Keratinocyte (primary cell): ENCODE results near the gene OTOP2. TPM values are rescaled to one million over a fixed set of nuclear protein-coding genes. Genes with fewer than 3 reads are reported as not detected.

Experiments used
- DNase-seq: peaks from one replicate; pipeline ENCODE4 v3.0.0-alpha.2; 2011; ENCODE audit warnings: low read depth, missing footprints, low spot score
- FAIRE-seq: peaks from 2 replicates; lab custom pipeline; 2011; peaks lifted over from hg19 to GRCh38; lab: Jason Lieb, UNC
- H2AFZ ChIP-seq: 2 replicates; pipeline ENCODE4 v1.6.0; 2012; ENCODE audit warnings: low read length, control low read depth, inconsistent platforms; ENCODE audit not compliant: control insufficient read depth
- H3K27ac ChIP-seq: 2 replicates; pipeline ENCODE4 v1.5.1; 2011; ENCODE audit warnings: low read length; ENCODE audit not compliant: control insufficient read depth, insufficient read depth
- H3K27me3 ChIP-seq: 3 replicates; pipeline ENCODE4 v1.6.0; 2011; ENCODE audit warnings: low read length; ENCODE audit not compliant: control insufficient read depth, insufficient read depth; ENCODE audit errors: extremely low read depth
- H3K36me3 ChIP-seq, 2 experiments: 2 replicates in 1 of 2; 3 replicates in 1 of 2; pipeline ENCODE4 v1.5.1; 2011; ENCODE audit warnings: low read length in 2 of 2, mild to moderate bottlenecking in 1 of 2; ENCODE audit not compliant: control insufficient read depth in 2 of 2, insufficient read depth in 2 of 2; ENCODE audit errors: extremely low read depth in 1 of 2
- H3K4me1 ChIP-seq: 3 replicates; pipeline ENCODE4 v1.5.1; 2011; ENCODE audit warnings: low read length; ENCODE audit not compliant: control insufficient read depth, insufficient read depth; ENCODE audit errors: extremely low read depth
- H3K4me2 ChIP-seq: 3 replicates; pipeline ENCODE4 v1.6.0; 2011; ENCODE audit warnings: low read depth, low read length; ENCODE audit not compliant: control insufficient read depth, insufficient read depth; ENCODE audit errors: extremely low read depth
- H3K4me3 ChIP-seq, 3 experiments: fragments of 200-600 bp in 1 of 3; sonication (generic) in 1 of 3; 2 replicates in 2 of 3; 3 replicates in 1 of 3; pipeline ENCODE4 v1.5.1; 2011 to 2016; ENCODE audit warnings: low read length in 3 of 3, mild to moderate bottlenecking in 3 of 3, control low read depth in 2 of 3, inconsistent platforms in 1 of 3, low read depth in 1 of 3, mixed read lengths in 1 of 3, mixed run types in 1 of 3, moderate library complexity in 1 of 3; ENCODE audit not compliant: control insufficient read depth in 2 of 3, insufficient read depth in 2 of 3; ENCODE audit errors: extremely low read depth in 1 of 3
- H3K79me2 ChIP-seq: 2 replicates; pipeline ENCODE4 v1.6.0; 2012; ENCODE audit warnings: low read length; ENCODE audit not compliant: control insufficient read depth, insufficient read depth
- H3K9ac ChIP-seq: 3 replicates; pipeline ENCODE4 v1.6.0; 2011; ENCODE audit warnings: low read length; ENCODE audit not compliant: control insufficient read depth, insufficient read depth; ENCODE audit errors: extremely low read depth
- H3K9me1 ChIP-seq: 3 replicates; pipeline ENCODE4 v1.6.0; 2011; ENCODE audit warnings: low read length; ENCODE audit not compliant: control insufficient read depth, insufficient read depth; ENCODE audit errors: extremely low read depth
- H3K9me3 ChIP-seq: 2 replicates; pipeline ENCODE4 v1.5.1; 2012; ENCODE audit warnings: low read depth, low read length; ENCODE audit not compliant: control insufficient read depth
- H4K20me1 ChIP-seq: 3 replicates; pipeline ENCODE4 v1.6.0; 2011; ENCODE audit warnings: low read length; ENCODE audit not compliant: control insufficient read depth, insufficient read depth; ENCODE audit errors: extremely low read depth
- EZH2 ChIP-seq: IDR thresholded peaks from one replicate; pipeline ENCODE4 v1.6.1; 2012; ENCODE audit warnings: inconsistent platforms, mild to moderate bottlenecking, low read length, moderate library complexity
- dilution Hi-C: fragments of 300-500 bp; cut with MboI; formaldehyde crosslinking; loops from one replicate; pipeline ENCODE4 v1.7.0; 2020; ENCODE audit warnings: low sequenced_read_pairs; ENCODE audit not compliant: extremely low pct_ligation_motif_present
- polyA plus RNA-seq, 5 experiments: library from polyadenylated mRNA; depleted of rRNA in 3 of 5; stranded (reverse) in 3 of 5; stranded (forward) in 1 of 5; unstranded in 1 of 5; fragments of >200 nt; gene quantifications; 1 replicate in 1 of 5; 2 replicates in 3 of 5; 3 replicates in 1 of 5; pipeline versions ENCODE4 v1.2.1 to v1.2.3, GENCODE V29; 2011 to 2012; ENCODE audit warnings: missing spikeins in 2 of 5, low read depth in 1 of 5, low replicate concordance in 1 of 5
- TF ChIP-seq, protein P1 (sequence below), 3 experiments: IDR thresholded peaks in 1 of 3; conservative IDR thresholded peaks in 1 of 3; optimal IDR thresholded peaks in 1 of 3; 2 replicates in 2 of 3; 3 replicates in 1 of 3; pipeline versions ENCODE3 to v1.5.1; 2011; ENCODE audit warnings: low read length in 3 of 3, mild to moderate bottlenecking in 3 of 3, moderate library complexity in 2 of 3, control low read depth in 1 of 3, inconsistent platforms in 1 of 3; ENCODE audit not compliant: insufficient read depth in 2 of 3; ENCODE audit errors: extremely low read depth in 1 of 3

OTOP2 gene
- polyA plus RNA-seq, 1 donor (not counting 4 experiments of a cell fraction or from before 2014, with no cell fraction given), result not detected

- Histone ChIP-seq H3K4me3 (no peak overlapping the region), H3K4me2 (no peak overlapping the region), H3K9me1 (no peaks in the 10 kb centered on the region), H3K36me3 (no peaks in the 10 kb centered on the region), H3K27me3 (peaks cover 45% of the 10 kb centered on the region), H4K20me1 (no peaks in the 10 kb centered on the region), H3K79me2 (no peaks in the 10 kb centered on the region), H3K27ac (no peak overlapping the region), H3K9ac (no peak overlapping the region), H2AFZ (no peak overlapping the region), H3K9me3 (no peaks in the 10 kb centered on the region), H3K4me1 (no peaks in the 10 kb centered on the region)
- no peak for FAIRE-seq
- DNase-seq, result no peak
- no peak for TF ChIP-seq EZH2
- TF ChIP-seq, protein P1, sequence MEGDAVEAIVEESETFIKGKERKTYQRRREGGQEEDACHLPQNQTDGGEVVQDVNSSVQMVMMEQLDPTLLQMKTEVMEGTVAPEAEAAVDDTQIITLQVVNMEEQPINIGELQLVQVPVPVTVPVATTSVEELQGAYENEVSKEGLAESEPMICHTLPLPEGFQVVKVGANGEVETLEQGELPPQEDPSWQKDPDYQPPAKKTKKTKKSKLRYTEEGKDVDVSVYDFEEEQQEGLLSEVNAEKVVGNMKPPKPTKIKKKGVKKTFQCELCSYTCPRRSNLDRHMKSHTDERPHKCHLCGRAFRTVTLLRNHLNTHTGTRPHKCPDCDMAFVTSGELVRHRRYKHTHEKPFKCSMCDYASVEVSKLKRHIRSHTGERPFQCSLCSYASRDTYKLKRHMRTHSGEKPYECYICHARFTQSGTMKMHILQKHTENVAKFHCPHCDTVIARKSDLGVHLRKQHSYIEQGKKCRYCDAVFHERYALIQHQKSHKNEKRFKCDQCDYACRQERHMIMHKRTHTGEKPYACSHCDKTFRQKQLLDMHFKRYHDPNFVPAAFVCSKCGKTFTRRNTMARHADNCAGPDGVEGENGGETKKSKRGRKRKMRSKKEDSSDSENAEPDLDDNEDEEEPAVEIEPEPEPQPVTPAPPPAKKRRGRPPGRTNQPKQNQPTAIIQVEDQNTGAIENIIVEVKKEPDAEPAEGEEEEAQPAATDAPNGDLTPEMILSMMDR (optimal IDR thresholded peaks at IDR 0.05 in 1 of 3, IDR thresholded peaks at IDR 0.05 in 1 of 3, conservative IDR thresholded peaks at IDR 0.05 in 1 of 3; ENCODE audit: extremely low read depth in 1 of 3, insufficient read depth in 2 of 3, low read length in 3 of 3), result no peak
- dilution Hi-C loops, result no loop called here
Observed at GRCh38 chr17:74937064-74938051, 13.3 kb downstream of the OTOP2 start.

DNA sequence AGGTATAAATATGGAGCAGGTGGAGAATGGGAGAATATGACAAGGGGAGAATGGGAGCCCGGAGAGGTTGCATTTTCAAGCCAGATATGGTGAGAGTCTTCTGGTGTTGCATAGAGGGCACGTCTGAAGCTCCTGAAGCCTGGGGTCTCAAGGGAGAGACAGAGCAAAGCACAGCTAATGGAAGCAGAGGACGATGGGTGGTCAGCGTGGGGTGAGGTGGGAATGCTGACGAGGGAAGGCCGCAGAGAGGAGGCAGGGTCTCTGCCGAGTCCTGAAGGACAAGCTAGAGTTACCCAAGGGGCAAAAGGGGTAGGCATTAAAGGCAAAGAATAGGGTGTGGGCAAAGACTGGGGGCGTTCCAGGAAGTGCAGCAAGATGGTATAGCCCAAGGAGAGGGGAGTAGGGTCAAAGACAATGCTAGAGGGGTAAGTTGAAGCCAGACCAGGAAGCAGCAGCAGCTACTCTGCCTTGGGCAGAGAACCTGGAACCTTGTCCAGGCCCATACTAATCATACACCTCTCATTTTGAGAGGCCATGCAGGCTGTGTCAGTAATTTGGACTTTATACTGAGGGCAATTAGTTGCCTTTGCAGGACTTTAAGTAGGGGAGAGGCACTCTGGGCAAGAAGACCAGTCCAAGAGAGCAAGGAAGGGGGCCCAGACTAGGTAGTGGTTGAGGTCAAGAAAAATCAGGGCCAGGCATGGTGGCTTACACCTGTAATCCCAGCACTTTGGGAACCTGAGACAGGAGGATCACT lies 14.3 kb downstream of the OTOP2 start:
- no peak overlapping the region for H3K4me2 ChIP-seq
- no peaks in the 10 kb centered on the region for H3K36me3 ChIP-seq
- TF ChIP-seq, protein P1 (optimal IDR thresholded peaks at IDR 0.05 in 1 of 3, IDR thresholded peaks at IDR 0.05 in 1 of 3, conservative IDR thresholded peaks at IDR 0.05 in 1 of 3; ENCODE audit: extremely low read depth in 1 of 3, insufficient read depth in 2 of 3, low read length in 3 of 3), result no peak
- no peak for TF ChIP-seq EZH2
- DNase-seq (no peak), FAIRE-seq (no peak)
- no peak overlapping the region for H3K27ac ChIP-seq
- H2AFZ ChIP-seq, result no peak overlapping the region
- H3K79me2 ChIP-seq, result no peaks in the 10 kb centered on the region
- no peaks in the 10 kb centered on the region for H3K9me1 ChIP-seq
- H3K9ac ChIP-seq, result no peak overlapping the region
- H3K4me3 ChIP-seq, result no peak overlapping the region
- dilution Hi-C loops, result no loop called here
- peaks cover 37% of the 10 kb centered on the region for H3K27me3 ChIP-seq
- H3K9me3 ChIP-seq, result no peaks in the 10 kb centered on the region
- no peaks in the 10 kb centered on the region for H4K20me1 ChIP-seq
- H3K4me1 ChIP-seq, result peaks cover 4% of the 10 kb centered on the region
